SU-DHL-6 (cell line): ENCODE measurements around the gene ADAMTS17.

ENCODE experiments used
- CTCF ChIP-seq: fragments of 200-600 bp; sonication (generic); IDR thresholded peaks from one replicate; pipeline ENCODE4 v1.5.1; 2017; ENCODE audit warnings: antibody characterized with exemption, mild to moderate bottlenecking, low read length, moderate library complexity; ENCODE audit not compliant: insufficient read depth, poor library complexity, severe bottlenecking
- EZH2phosphoT487 ChIP-seq: fragments of 200-600 bp; sonication (generic), shearing (Covaris generic); conservative IDR thresholded peaks from 2 replicates; pipeline ENCODE4 v1.6.1; 2018; ENCODE audit warnings: mild to moderate bottlenecking, antibody characterized with exemption, low read length, moderate library complexity, mixed read lengths

- TF ChIP-seq CTCF (no peak), EZH2phosphoT487 (no peak)
These were observed 298.1 kb downstream of the ADAMTS17 start for GRCh38 chr15:100043692-100044091.
